HG02759 (cell line): Measurements from ENCODE around the gene ETNK2.

Experiments
- ATAC-seq: cut with Tn5 transposase; IDR thresholded peaks from one replicate; pipeline ENCODE4 v1.9.1; 2021; ENCODE audit warnings: mild to moderate bottlenecking, moderate library complexity; ENCODE audit not compliant: unreplicated experiment

The ETNK2 gene

GRCh38 chr1:204085876-204086275 lies 66.0 kb downstream of the ETNK2 start:
- no peak for ATAC-seq

DNA sequence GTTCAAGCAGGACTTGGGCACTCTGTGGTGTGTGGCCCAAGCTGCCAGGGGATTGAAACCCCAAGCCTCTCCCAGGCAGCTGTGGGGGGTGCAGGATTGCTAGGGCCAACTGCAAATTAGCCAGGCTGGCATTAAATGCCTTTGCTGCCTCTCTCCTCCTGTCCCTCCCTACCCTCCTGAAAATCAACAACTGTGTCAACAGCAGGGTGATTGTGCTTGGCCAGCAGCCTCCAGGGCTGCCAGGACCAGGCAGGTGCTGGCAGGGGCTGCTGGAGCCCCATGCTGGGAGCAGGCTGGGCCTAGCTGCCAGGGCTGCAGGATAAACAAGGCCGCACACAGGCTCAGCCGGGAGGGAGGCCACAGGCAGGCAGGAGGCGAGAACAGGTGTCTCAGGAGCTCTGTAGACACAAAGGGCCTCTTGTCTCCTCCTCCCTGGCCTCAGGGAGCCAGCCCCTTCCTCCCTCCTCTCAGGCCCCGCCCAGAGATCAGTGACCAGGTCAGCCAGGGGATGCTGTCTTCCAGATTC lies 67.5 kb downstream of the ETNK2 start:
- no peak for ATAC-seq

GRCh38 chr1:204083491-204083890 lies 68.4 kb downstream of the ETNK2 start:
- ATAC-seq, result no peak

- no peak for ATAC-seq
Observed at GRCh38 chr1:204081791-204082513, 69.9 kb downstream of the ETNK2 start.

DNA sequence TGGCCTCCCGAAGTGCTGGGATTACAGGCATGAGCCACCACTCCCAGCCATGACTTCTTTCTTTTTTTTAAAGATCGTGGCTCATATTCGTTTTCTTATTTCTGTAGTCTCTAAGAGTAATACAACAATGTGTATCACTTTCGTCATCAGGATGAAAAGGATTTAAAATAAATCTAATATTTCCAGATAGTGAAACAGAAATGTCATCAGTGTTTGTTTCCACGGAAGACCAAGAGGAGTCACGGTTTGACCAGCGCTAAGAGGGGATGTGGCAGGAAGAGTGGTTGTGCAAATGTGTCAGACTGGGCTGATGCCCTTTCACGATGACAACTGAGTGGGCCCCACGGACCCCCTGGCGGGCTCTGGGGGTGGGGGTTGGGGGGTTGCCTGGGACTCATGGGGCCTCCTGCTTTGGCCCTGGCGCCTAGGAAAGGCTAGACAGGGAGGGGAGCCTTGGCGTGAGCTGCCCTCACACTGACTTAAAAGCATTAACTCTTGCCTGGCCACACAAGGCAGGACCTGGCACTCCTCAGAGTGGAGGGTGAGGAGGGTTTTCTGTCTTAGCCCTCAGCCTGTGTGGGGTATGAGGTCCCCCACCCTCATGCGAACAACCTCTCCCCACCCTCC lies 70.6 kb downstream of the ETNK2 start:
- ATAC-seq, result no peak
